ENCODE results near the gene CACNB2.

The CACNB2 gene

GRCh38 chr10:18479502-18479901 is 339.3 kb downstream of the CACNB2 start:
- ChIA-PET CTCF (no interaction called here), POLR2A (no interaction called here)
- DNase-seq (ENCODE audit: extremely low spot score), result no peak
- no peak for TF ChIP-seq CTCF (IDR thresholded peaks at IDR 0.05; ENCODE audit: control extremely low read depth, extremely low read depth, low read depth, missing control alignments)

- TF ChIP-seq CTCF (IDR thresholded peaks at IDR 0.05; ENCODE audit: control extremely low read depth, extremely low read depth, low read depth, missing control alignments), result no peak
- ChIA-PET CTCF (interaction anchor here (1.2 kb wide), 1 partner anchor 11 kb away, joined by 4 read pairs; no protein-coding TSS in a partner anchor), POLR2A (no interaction called here)
- no peak for DNase-seq (ENCODE audit: extremely low spot score)
These were observed 343.4 kb downstream of the CACNB2 start for GRCh38 chr10:18483516-18484186.

GRCh38 chr10:18486438-18486837 is 346.2 kb downstream of the CACNB2 start:
- POLR2A ChIA-PET, result no interaction called here
- no peak for DNase-seq (ENCODE audit: extremely low spot score)
- CTCF ChIA-PET, result interaction anchor here (0.8 kb wide), 1 partner anchor 13 kb away, joined by 3 read pairs; no protein-coding TSS in a partner anchor
- no peak for TF ChIP-seq CTCF (IDR thresholded peaks at IDR 0.05; ENCODE audit: control extremely low read depth, extremely low read depth, low read depth, missing control alignments)

DNA sequence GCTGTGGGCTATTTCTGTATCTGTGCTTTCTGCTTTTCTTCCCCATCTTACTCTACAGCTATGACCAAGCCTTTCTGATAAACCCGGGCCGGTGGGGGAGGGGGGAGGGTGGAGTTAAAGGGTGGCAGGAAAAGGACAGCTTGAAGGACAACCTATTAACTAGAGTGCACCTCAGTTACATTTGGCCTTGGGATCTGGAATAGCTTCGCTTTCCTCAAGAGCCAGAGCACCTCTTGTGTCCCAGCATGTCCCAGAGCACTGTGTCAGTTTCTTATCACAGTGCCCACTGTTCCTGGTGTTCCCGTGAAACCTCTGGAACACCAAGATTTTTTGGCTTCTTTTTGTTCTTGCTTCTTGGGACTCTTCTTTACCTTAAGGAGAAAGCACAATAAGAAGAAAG is 350.5 kb downstream of the CACNB2 start:
- POLR2A ChIA-PET, result no interaction called here
- CTCF ChIA-PET, result interaction anchor here (1.2 kb wide), 1 partner anchor 18 kb away, joined by 3 read pairs; no protein-coding TSS in a partner anchor
- no peak for DNase-seq (ENCODE audit: extremely low spot score)
- no peak for TF ChIP-seq CTCF (IDR thresholded peaks at IDR 0.05; ENCODE audit: control extremely low read depth, extremely low read depth, low read depth, missing control alignments)

DNA sequence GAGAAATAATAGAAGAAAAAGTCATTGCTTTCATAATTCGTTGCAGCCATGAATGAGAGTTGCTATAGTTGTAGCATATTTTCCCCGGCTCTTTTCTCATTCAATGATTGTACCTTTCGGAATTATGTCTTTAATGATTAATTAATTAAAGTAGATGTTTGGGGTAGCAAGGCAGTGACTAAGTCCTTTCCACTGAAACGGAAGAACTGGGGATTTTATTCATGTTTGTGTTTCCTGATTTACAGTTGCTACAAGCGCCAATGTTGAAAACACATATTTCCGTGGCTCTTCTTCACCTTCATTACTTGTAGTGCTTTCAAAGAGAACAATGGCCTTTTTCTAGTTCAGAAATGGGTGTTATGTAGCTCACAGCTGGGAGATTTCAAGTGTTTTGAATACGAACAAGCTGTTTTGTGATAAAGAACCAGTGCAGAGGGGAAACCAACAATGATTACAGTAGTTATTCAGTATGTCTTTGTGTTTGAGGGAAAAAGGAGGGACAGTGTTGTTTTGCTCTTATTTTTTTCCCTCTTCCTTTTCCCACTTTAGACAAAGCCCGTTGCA is 357.7 kb downstream of the CACNB2 start:
- ChIA-PET POLR2A (no interaction called here), CTCF (no interaction called here)
- no peak for TF ChIP-seq CTCF (IDR thresholded peaks at IDR 0.05; ENCODE audit: control extremely low read depth, extremely low read depth, low read depth, missing control alignments)
- DNase-seq (ENCODE audit: extremely low spot score), result no peak

- CTCF ChIA-PET, result no interaction called here
- POLR2A ChIA-PET, result no interaction called here
- TF ChIP-seq CTCF (IDR thresholded peaks at IDR 0.05; ENCODE audit: control extremely low read depth, extremely low read depth, low read depth, missing control alignments), result no peak
- no peak for DNase-seq (ENCODE audit: extremely low spot score)
These were observed 358.8 kb downstream of the CACNB2 start for GRCh38 chr10:18498998-18499397.

Data from GM10248 (cell line).